HuH-7.5 (cell line): ENCODE data around the gene CHKB.

Experiments
- DNase-seq: peaks from one replicate; pipeline ENCODE4 v3.0.0; 2011; ENCODE audit warnings: low spot score

The CHKB gene

DNA sequence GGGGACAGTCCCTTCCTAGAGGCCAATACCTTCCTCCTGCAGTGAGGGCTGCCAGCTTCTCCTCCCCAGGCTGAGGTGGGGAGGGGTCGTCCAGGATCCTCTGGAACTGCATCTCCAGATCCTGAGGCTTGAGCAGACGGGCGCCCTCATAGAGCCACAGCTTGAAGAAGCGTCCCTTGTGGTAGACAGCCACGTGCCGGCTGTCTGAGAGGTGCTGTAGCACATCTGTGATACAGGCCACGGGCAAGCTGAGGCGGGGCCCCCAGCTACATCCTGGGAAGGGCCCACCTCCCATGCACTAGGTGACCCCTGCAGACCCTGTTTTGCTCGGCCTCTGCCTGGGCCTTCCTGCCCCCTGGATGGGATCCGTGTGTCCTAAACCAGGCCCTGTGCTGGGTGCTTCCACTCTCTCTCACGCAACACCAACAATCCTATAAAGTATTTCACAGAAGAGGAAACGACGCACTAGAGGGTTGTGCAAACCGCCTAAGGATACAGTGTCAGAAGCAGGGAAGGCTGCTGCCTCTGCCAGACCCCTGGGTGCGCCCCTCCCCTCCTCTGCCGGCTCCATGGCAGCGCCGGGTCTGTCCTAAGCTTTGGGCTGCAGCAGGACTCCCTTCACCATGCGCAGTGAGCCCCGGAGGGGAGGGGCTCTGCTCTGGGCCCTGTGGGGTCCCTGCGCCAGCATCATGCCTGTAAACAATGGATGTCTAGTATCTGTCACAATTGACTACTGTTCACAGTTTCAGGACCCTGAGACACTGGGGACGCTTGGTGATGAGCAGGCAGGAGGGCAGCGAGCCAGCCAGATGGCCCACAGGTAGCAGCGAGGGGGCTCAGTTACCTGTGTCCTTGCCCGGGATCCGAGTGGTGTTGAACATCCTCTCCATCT lies 8.9 kb downstream of the CHKB start:
- DNase-seq, result no peak

DNA sequence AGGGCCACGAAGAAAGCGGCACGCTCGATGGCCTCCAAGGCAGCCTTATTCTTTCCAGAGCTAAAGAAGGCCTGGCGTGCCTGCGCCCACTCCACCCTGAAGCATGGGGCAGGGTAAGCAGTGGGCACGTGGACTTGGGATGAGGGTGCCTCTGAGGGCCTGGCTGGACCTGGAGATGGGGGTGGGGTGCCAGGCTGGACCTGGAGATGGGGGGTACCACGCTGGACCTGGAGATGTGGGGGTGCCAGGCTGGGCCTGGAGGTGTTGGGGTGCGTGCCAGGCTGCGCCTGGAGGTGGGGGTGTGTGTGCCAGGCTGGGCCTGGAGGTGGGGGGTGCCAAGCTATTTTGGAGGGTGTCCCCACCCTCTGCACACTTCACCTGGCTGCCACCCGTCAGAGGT lies 9.7 kb downstream of the CHKB start:
- no peak for DNase-seq

DNA sequence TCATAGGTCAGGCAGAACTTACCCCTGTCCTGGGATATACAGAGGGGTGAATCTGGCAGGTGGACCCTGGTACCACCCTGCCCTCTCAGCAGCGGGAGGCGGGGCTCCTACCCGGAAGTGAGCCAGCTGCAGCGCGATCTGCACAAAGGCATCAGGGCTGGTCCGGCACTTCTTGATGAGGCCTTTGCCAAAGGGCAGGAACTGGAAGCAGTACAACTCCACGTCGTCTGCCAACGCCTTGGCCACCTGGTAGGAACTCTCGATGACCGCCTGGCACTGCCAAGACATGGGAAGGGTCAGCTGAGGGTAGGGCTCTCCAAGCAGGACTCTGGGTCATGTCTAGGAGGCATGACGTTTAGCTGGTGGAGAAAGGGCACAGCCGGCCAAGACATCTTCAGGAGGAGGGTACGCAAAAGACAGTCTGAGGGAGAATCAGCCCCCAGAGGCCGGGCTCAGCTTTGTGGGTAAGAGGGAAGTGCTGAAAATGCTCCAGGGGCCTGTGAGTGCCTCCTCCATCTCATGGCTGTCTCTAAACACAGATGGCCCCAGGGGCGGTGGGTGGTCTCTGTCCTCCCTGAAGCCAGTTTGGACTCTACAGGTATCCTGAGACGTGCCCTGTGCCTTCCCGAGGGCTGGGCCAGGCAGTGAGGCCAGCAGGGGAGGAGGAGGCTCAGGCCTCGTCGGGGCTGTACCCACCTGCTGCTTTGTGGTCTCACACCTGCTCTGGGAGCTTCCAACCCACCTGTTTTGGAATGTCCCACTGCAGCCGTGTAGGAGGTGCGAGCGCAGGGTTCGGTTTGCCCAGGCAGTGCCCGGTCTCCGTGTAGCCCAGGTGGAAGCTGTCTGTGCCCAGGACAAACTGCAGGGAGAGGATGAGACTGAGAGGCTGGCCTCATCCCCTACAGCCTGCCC lies 11.1 kb downstream of the CHKB start:
- no peak for DNase-seq

DNA sequence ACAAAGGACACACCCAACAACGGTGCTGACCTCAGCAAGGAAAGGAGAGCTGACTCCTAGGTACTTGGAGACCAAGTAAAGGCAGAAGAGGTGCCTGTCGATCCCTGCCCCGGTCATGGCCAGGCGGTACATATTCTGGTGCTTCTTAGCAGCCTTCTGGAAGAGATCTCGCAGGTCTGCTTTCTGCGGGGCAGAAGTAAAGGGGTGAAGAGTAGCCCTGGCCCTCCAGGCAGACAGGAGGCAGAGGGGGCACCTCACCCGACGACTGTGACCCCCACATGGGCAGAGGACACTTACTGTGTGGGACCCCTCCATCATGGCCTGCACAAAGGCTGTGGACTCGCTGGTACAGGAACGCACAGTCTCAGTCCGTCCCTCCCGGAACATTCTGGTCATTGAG lies 11.8 kb downstream of the CHKB start:
- DNase-seq, result no peak

DNA sequence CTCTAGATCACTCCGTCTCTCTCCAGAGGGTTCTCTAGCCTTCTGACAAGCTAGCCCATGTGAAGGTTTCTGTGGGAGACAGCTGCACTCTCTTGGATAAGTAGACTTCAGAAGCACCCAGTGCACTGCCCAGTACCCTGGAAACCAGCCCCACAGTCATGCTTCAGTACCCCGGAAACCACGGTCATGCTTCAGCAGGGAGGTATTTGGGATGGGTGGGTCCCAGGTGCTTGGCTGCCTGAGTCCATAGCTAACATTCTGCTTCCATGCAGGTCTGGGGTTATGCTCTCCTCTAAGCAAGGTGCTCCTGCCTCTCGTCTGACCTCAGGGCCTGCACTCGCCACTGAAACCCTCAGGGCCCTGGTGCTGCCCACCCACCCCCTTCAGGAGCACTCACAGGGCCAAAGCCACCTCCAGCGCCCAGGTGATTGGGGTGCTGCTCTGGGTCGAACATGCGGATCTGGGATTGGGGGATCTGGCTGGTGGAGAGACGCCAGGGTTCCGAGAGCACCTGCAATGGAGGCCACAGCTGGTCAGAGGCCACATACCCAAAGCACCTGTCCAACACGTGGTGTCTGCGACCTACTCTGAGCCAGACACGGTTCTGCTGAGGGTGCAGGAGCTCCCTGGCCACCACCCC lies 12.6 kb downstream of the CHKB start:
- no peak for DNase-seq

DNA sequence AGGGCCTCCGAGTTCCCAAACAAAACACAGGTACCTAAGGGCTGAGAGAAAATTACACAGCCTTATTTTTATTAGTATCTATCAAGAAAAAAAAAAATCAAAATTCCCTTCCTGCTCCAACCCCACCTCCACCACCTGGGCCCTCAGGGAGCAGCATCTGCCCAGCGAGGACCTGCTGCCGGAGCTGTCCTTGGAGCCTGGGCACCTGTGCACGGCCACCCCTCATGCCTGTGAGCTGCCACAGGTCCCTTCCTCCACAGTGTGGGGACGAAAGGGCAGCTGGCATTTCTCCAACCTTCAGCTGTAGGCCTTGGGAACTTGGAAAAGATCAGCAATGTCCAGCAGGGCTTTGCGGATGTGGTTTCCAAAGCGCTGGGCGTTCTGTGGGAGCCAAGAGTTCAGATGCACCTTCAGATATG lies 13.6 kb downstream of the CHKB start:
- no peak for DNase-seq

DNA sequence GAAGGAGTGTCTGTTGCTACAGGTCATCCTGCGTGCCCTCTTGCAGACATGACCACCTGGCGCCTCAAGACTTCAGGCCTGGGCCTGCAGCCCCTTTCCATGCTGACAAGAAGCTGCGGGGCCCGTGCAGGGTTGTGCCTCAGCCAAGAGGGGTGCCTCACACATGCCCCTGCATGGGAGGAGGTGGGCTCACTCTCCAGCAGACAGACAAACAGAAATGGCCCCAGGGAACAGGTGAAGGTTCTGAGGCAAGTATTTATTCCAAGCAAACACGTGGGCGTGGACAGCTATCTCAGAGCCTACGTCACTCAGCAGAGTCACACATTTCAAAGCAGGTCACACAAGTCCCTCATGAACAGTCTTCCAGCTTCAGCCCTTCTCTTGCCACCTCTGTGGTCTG lies 14.0 kb downstream of the CHKB start:
- DNase-seq, result no peak

DNA sequence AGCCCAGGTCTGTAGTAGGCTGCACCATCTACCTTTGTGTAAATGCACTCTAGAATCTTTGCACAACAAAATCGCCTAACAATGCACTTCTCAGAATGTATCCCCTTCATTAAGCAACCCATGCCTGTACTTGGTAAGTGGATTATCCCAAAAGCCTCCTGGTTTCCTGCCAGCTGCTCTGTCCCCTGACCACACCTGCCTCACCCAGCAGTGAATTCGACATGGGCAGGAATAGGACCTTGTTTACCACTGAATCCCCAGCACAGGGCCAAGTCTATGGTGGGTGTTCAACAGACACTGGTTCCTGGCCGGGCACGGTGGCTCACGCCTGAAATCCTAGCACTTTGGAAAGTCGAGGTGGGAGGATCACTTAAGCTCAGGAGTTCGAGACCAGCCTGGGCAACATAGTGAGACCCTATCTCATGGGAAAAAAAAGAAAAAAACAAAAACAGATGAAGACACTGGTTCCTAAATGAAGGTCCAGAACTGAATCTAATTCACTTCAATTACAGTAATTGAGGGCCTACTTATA lies 14.9 kb downstream of the CHKB start:
- no peak for DNase-seq

DNA sequence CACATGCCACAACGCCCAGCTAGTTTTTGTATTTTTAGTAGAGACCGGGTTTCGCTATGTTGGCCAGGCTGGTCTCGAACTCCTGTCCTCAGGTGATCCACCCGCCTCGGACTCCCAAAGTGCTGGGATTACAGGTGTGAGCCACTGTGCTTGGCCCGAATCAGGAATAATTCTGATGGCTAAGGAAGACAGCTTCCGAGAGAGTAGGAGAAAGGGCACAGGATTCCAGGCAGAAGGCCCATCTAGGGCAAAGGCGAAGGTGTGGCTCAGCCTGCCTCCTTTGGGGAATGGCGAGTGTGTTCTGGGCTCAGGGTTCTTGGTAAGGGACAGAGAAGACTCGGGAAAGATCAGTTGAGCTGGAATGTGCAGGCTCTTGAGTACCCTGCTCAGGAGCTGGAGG lies 18.4 kb downstream of the CHKB start:
- no peak for DNase-seq

DNA sequence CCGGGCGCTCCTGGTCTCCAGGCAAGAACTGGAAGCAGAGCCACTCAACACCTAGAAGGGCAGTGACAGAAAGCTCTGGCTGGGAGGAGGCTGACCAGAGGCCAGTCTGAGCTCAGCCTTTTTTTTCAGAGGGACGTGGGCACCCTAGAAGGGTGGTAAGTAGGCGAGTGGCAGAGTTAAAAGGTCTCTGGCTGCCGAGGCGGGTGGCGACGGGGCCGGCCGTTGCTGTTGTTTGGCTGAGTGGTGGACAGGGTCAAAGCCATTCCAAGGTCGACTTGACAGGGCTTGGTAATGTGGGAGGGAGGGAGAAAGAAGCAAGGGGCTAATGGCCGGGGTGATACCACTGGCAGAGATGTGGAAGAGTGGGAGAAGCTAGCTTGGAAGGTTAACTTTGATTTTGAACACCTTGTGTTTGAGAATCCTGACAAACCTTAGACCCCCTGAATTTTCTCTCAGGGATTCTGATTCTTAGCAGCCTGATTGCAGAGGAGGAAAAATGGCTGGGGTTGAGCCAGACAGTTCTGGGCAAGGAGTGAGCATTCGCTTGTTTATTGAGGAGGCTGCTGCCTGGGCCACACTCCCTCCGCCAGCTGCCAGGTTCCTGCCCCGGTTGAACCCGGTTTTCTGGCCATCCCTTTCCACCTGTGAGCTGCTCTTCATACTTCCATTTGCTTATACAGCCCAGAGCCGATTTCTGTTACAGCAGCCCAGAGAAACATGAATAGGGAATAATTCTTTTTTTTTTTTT lies 19.1 kb downstream of the CHKB start:
- DNase-seq, result no peak

DNA sequence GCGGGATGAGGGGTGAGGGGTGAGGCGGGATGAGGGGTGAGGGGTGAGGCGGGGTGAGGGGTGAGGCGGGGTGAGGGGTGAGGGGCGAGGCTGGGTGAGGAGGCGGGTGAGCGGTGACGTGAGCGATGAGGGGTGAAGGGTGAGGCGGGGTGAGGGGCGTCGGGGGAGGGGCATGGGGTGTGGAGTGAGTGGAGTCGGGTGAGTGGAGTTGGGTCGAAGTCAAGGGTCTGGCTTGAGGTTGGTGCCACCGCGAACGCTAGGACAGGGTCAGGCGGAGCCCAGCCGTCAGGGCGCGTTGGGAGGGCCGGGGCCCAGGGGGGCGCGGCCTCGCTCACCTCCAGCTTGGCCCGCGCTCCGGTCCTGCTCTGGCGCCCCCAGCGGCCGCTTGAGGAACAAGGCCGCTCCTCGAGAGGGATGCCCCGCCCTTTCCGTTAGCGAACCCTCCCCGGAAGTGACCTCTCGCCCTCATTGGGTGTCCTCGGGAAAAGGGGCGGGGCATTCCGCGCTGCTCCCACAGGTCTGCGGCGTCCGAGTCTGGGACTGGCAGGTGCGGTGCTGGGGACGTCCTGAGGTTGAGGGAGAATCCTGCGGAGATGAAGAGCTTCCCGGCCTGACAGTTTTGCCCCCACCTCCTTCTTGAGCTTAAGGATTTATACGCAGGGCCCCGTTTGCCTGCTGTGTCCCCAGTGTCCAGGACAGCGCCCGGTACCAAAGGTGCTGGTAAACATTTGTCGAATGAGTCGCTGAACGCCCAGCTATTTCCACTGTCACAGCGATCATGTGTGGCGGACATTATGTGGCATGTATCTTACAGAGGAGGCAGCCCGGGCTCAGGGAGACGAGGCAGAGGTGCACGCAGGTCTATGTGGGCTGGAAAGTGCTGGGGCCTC lies 19.9 kb downstream of the CHKB start, which contains the start of gene SYCE3:
Gene SYCE3, minus strand, starts transcription at position 397 of the 890 bp plus-strand sequence. CDS start 6,514 bp downstream, outside the sequence.
- peak; percentile 95 for DNase-seq

DNA sequence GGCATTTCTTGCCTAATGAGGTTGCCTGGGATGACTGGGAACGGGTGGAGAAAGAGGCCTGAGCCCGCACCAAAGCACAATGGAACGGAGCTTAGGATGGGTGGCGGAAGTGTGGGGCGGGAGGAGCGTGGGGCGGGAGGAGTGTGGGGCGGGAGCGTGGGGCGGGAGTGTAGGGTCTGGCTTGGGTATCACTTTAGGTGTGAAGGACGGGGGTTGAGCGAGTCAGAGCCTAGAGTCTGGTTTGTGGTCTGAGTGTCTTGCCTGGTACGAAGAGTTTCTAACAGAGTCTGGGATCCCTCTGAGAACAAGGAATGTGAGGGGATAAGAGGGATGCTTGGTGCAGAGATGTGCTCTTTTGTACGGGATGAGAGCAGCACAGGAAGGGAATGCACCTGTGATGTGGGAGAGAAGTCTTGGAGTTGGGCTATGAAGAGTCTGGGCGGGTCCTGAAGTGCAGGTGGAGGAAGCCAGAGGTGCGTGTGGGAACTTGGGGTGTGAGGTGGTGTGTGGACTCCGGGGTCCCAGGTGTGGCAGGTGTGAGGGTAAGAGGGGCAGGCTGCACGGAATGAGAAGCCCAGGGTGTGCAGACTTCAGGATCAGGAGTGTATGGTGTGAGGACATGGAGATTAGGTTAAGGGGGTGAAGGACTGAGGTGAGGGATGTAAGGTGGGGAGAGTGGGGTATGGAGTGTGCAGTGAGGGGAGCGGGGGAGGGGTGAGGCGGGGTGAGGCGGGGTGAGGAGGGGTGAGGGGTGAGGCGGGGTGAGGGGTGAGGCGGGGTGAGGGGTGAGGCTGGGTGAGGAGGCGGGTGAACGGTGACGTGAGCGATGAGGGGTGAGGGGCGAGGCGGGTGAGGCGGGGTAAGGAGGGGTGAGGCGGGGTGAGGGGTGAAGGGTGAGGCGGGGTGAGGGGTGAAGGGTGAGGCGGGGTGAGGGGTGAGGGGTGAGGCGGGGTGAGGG lies 21.0 kb downstream of the CHKB start:
- DNase-seq, result no peak

DNA sequence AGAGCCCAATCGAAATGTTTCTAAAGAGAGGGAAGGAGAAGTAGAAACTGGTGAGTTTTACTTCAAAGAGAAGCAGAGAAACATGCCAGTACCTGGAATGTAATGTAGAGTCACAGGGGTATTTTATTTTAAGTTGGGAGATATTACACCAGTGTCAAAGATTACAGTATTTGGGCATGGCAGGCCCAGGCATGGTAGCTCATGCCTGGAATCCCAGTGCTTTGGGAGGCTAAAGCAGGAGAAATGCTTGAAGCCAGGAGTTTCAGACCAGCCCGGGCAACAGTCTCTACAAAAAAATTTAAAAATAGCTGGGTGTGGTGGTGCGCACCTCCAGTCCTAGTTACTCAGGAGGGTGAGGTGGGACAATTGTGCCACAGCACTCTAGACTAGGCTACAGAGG lies 22.6 kb downstream of the CHKB start:
- DNase-seq, result no peak

DNA sequence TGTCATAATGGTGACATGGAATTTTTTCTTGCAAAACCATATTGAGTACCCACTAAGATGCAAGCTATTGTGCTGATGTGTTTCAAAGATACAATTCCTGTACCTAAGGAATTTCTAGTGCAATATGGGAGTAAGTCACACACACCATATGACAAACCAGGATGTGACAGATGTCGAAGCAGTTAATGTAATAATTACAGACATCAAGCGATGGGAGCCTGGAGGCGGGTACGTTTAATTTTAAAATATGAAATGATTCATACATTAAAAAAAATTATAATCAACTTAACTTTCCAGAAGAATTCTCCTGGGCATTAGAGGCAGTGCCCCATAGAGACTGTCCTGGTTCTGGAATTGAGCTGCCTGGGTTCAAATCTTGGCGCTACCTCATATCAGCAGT lies 25.9 kb downstream of the CHKB start:
- no peak for DNase-seq

DNA sequence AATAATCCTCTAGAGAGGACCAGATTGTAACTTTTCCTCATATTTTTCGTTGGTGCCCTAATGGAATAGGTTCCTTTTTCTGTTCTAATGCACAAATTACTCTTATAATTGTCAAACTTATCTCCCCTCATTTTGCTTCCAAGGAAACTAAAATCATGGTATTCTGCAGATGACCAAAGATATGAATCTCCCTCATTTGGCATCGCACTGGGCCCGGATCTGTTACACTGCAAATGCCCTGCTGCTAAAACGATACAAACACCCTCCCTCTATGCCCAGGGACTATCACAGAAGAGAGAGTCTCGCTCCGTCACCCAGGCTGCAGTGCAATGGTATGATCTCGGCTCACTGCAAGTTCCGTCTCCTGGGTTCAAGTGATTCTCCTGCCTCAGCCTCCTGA lies 29.3 kb downstream of the CHKB start:
- no peak for DNase-seq

DNA sequence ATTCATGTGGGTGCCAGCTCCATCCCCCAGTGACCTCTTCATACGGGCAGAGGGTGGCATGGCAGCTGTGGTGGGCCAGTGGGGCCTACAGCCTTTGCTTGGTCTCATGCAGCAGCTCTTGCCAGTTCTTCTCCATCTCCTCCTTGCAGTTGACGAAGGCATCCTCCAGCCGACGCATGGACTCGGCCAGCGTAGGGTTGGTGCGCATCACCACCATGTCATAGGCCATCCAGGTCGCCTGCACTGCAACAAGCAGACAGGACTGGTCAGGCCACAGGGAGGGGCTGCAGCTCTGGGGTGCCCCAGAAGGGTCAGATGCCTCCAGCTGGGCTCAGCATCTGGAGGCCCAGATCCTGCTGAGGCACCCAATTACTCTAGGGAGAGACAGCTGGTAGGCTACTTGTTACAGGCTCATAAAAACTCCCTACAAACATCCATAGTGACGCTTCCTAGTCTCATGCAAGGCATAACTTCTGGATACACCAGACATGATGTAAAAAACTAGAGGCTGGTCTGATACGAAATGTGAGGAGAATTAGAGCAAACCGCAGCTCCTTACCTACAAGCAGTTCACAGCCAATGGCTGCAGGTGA lies 31.4 kb downstream of the CHKB start:
- DNase-seq, result no peak

DNA sequence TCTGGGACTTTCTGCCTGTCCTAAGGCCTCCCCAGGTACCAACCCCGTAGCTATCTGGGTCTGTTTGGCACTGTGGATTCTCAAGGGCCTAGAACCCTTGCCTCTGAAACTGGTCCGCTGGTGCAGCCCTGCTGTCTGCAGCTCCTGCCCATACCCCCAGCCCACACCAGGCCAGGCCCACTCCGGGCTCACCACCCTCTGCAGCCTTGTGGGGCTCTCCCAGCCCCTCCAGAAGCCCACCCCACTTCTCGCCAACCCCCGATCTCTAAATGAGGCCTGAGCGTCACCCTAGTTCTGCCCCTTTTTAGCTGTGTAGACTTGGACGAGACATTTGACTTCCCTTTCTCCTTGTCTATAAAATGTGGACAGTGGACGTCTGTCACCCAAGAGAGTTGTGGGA lies 32.3 kb downstream of the CHKB start:
- no peak for DNase-seq

DNA sequence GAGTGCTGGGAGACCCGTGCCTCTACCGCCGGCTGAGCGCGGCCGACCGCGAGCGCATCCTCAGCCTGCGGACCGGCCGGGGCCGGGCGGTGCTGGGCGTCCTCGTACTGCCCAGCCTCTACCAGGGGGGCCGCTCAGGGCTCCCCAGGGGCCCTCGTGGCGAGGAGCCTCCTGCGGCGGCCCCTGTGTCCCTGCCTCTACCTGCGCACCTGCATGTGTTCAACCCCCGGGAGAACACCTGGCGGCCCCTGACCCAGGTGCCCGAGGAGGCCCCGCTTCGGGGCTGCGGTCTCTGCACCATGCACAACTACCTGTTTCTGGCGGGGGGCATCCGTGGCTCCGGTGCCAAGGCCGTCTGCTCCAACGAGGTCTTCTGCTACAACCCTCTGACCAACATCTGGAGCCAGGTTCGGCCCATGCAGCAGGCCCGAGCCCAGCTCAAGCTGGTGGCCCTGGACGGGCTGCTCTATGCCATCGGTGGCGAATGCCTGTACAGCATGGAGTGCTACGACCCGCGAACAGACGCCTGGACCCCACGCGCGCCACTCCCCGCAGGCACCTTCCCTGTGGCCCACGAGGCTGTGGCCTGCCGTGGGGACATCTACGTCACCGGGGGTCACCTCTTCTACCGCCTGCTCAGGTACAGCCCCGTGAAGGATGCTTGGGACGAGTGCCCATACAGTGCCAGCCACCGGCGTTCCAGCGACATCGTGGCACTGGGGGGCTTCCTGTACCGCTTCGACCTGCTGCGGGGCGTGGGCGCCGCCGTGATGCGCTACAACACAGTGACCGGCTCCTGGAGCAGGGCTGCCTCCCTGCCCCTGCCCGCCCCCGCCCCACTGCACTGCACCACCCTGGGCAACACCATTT lies 33.5 kb downstream of the CHKB start:
- DNase-seq, result no peak
